GM21529 (cell line): ENCODE results near the gene GAPDHS.

ENCODE experiments used
- ATAC-seq: cut with Tn5 transposase; IDR thresholded peaks from one replicate; pipeline ENCODE4 v1.9.1; 2021; ENCODE audit not compliant: unreplicated experiment

Gene GAPDHS

DNA sequence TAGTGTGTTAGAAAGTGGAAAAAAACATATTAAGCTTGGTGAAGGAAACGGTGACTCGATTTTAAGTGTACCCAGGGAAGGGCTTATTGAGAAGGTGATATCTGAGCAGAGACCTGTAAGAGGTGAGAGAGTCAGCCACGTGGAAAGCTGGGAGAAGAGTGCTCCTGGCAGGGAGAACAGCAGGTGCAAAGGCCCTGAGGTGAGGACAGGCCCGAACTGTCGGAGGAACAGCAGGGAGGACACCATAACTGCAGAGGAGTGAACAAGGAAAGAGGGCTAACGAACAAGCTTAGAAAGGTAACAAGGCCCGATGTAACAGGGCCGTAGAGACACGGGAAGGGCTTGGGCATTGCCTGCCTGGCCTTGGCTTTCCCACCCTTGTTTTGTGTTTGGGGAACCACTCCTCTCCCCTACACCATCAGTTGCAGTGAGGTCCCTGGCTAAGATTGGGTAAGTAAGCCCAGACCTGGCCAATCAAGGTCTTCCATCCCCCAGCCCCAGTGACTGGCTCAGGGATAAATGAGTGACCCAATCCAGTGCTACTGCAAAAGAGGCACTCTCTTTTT lies 22.9 kb downstream of the GAPDHS start:
- ATAC-seq, result no peak

- ATAC-seq, result no peak
Observed at GRCh38 chr19:35556846-35557538, 23.7 kb downstream of the GAPDHS start.

- ATAC-seq, result no peak
Observed at GRCh38 chr19:35557539-35558399, 24.5 kb downstream of the GAPDHS start.

- no peak for ATAC-seq
Observed at GRCh38 chr19:35558400-35559280, 25.4 kb downstream of the GAPDHS start.

DNA sequence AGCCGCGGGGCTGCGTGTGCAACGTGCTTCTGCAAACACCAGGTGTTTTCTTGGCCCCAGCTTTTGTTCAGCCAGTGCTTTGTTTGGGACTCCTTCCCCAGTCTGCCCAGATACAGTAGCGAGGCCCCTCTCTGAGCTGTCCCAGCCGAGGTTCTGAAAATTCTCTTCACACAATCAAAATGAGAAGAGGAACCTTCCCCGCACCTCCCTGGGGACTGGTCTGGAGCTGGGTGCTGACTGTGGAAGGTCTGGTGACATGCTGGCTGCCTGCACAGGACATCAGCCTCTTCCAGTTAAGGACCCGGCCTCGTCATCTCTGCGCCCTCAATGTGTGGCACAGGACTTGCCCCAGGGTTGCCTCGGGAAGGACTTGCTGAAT lies 26.0 kb downstream of the GAPDHS start:
- no peak for ATAC-seq

DNA sequence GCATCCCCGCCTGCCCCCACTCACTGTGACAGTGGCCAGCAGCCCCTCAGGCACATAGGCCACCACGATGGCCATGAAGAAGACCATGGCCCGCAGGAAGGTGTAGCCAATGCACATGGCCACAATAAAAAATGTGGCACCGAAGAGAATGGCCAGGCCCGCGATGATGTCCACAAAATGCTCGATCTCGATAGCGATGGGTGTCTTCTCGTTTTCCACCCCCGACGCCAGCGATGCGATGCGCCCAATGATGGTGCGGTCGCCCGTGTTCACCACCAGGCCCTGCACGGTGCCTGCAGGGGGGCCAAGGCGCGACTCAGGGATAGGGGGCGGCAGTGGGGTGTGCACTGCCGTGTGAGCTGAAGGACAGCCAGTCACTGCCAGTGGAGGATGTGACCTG lies 26.5 kb downstream of the GAPDHS start:
- no peak for ATAC-seq

DNA sequence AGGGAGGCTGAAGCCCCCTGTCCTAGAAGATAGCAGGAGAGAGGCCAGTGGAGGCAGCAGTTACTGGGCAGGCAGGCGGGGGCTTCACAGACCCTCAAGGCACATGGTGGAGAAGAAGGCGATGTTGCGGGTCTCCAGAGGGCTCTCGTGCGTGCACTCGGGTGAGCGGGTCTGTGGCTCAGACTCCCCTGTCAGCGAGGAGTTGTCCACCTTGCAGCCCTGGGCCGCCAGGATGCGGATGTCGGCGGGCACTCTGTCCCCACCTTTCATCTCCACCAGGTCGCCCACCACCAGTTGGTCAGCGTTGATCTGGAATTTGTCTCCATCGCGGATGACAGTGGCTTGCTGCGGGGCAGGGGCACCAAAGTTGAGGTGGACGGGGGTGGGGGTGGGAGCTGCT lies 27.0 kb downstream of the GAPDHS start:
- ATAC-seq, result no peak

- ATAC-seq, result no peak
Observed at GRCh38 chr19:35560677-35561076, 27.4 kb downstream of the GAPDHS start.

DNA sequence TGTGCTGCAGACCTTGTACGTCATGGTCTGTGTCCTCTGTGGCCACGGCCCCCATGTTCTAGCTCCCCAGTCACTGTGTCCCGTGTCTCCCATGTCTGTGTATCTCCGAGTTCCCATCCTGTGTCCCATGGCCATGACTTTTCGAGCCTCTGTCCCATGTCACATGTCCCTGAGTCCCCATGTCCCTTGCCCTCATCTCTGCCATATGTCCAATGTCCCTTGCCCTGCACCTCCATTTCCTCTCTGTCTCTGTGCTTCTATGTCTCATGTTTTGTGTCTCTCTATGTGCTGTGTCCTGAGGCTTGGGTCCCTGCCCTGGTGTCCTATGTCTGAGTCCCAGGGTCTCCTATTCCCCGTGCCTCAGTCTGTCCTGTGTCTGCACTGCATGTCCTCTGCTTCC lies 28.2 kb downstream of the GAPDHS start:
- ATAC-seq, result no peak

GRCh38 chr19:35562336-35562735 lies 29.1 kb downstream of the GAPDHS start:
- ATAC-seq, result no peak

GRCh38 chr19:35562776-35563175 lies 29.5 kb downstream of the GAPDHS start:
- ATAC-seq, result no peak

GRCh38 chr19:35563207-35563829 lies 30.1 kb downstream of the GAPDHS start, which contains the start of gene ATP4A:
Gene ATP4A (minus strand): TSS chr19:35563658. CDS start chr19:35563629, 29 bp downstream.
- no peak for ATAC-seq

- ATAC-seq, result no peak
Observed at GRCh38 chr19:35565016-35565856, 32.0 kb downstream of the GAPDHS start.

GRCh38 chr19:35566738-35567137 lies 33.5 kb downstream of the GAPDHS start:
- no peak for ATAC-seq

GRCh38 chr19:35569281-35569781 lies 36.1 kb downstream of the GAPDHS start:
- ATAC-seq, result no peak

- ATAC-seq, result no peak
Observed at GRCh38 chr19:35571406-35571965, 38.2 kb downstream of the GAPDHS start.

DNA sequence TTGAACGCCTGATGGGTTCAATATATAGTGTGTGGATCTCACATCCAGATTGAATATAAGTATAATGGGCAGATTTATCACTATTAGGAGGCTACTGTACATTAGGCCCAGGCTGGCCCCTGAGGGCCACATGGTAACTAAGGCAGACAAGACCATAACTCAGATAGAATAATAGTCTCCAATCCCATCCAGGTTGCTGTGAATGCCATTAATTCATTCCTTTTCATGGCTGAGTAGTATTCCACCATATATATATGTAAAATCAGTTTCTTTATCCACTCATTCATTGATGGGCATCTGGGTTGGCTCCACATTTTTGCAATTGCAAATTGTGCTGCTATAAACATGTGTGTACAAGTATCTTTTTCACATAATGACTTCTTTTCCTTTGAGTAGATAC lies 44.7 kb downstream of the GAPDHS start:
- ATAC-seq, result no peak

- no peak for ATAC-seq
Observed at GRCh38 chr19:35578707-35579106, 45.5 kb downstream of the GAPDHS start.

DNA sequence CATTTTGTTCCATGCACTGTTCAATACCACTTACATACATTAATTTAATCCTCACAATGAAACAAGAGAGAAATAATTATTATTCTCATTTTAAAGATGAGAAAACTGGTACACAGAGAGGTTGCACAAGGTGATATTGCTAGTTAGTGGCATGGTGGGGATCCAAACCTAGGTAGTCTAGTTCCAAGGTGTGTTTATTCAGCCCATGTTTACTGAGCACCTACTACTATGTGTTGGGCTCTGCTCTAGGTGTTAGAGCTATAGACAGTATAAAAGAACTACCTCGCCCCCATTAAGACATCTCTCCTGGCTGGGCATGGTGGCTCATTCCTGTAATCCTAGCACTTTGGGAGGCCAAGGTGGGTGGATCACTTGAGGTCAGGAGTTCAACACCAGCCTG lies 49.5 kb downstream of the GAPDHS start:
- ATAC-seq, result no peak
